Posterior vena cava (tissue), 2 donors: ENCODE measurements around the gene TBC1D3L. TPM values are rescaled to one million over a fixed set of nuclear protein-coding genes. Genes with fewer than 3 reads are reported as not detected.
"Not testable (repeated sequence)": the region's sequence is repeated elsewhere in the genome, so short reads cannot be mapped to it uniquely, and the experiment has no call there.

Source experiments
- DNase-seq: peaks from one replicate; pipeline ENCODE4 v3.0.0-alpha.2; 2020; ENCODE audit warnings: low spot score
- intact Hi-C, 2 donors: fragments of 100-400 bp; cut with DNase I; formaldehyde crosslinking; loops; one replicate each; pipeline versions ENCODE4 v1.14.1 to v1.14.2; 2022 to 2023
- long read RNA-seq, 2 donors: library from polyadenylated mRNA; unstranded; transcript quantifications; one replicate each; pipeline ENCODE4 v2.0.0, GENCODE V29; 2020 to 2021
- total RNA-seq, 2 donors: library from RNA; stranded (reverse); fragmentation: NEBNext Ultra II Directional; extraction: Animal tissue kit (Norgen Biotek cat#: 25700); gene quantifications; one replicate each; pipeline ENCODE4 v1.2.1, GENCODE V29; 2021
- donor health status: DM: yes; HTN: yes; CAD: no.
- donor health status: DM: yes; HTN: yes; CAD: no.

The TBC1D3L gene
- total RNA-seq, result 1 to 10 TPM; 4.8 to 5.6 TPM
- long read RNA-seq, donor 1, result 0 reads
- long read RNA-seq, donor 2, partial matches to known transcripts, result 2 of 3 reads
- long read RNA-seq, donor 2, other reads (novel, unspliced or antisense), result 1 of 3 reads

GRCh38 chr17:37988960-37989359 lies at the start of gene TBC1D3L:
Gene TBC1D3L, minus strand, starts transcription at chr17:37989060. Its CDS starts 1,540 bp downstream, at chr17:37987520.
- intact Hi-C loops, result not testable (repeated sequence)

GRCh38 chr17:38003676-38004075 lies 14.8 kb upstream of the TBC1D3L start, which contains the start of gene TBC1D3D:
Gene TBC1D3D, plus strand, starts transcription at chr17:38003976. Its CDS starts 1,585 bp downstream, at chr17:38005561.
- intact Hi-C loops, DNase-seq: not testable (repeated sequence)

More at GRCh38 chr17:37988960-37989359, at the start of gene TBC1D3L:
- DNase-seq, result not testable (repeated sequence)

Other genes with a start within 250 kb of the TBC1D3L start
- not detected for gene HNF1B, start 244.0 kb downstream of the TBC1D3L start, total RNA-seq
- not detected for gene TBC1D3K, start 64.6 kb downstream of the TBC1D3L start, total RNA-seq
- gene TBC1D3D, start 14.9 kb upstream of the TBC1D3L start, total RNA-seq, result under 1 TPM; 0.83 to 0.95 TPM
- gene TBC1D3C, start 79.6 kb upstream of the TBC1D3L start, total RNA-seq, result not detected
- gene TBC1D3E, start 138.9 kb upstream of the TBC1D3L start, total RNA-seq, result not detected
- gene TBC1D3, start 203.5 kb upstream of the TBC1D3L start, total RNA-seq, result not detected